Tibial nerve (tissue), 4 donors: ENCODE data around the gene XPOT. TPM values are rescaled to one million over a fixed set of nuclear protein-coding genes. Genes with fewer than 3 reads are reported as not detected.

Experiments
- DNase-seq, 2 donors: peaks; one replicate each; pipeline ENCODE4 v3.0.0-alpha.2; 2019; ENCODE audit warnings: low spot score in 2 of 2
- H3K27ac ChIP-seq, 4 donors: fragments of 200-600 bp; sonication (generic) in 3 of 4; one replicate each; pipeline ENCODE4 v1.5.1; 2017 to 2019; ENCODE audit warnings: mild to moderate bottlenecking in 1 of 4
- H3K27me3 ChIP-seq, 2 donors: fragments of 200-600 bp; sonication (generic) in 1 of 2; one replicate each; pipeline versions ENCODE4 v1.5.1 to v1.6.0; 2017 to 2019
- H3K36me3 ChIP-seq, 3 donors: fragments of 200-600 bp; sonication (generic); one replicate each; pipeline ENCODE4 v1.5.1; 2018 to 2019
- H3K4me1 ChIP-seq, 4 donors: fragments of 200-600 bp; sonication (generic) in 3 of 4; one replicate each; pipeline ENCODE4 v1.5.1; 2017 to 2019
- H3K4me3 ChIP-seq, 4 donors: fragments of 200-600 bp; sonication (generic) in 3 of 4; one replicate each; pipeline ENCODE4 v1.5.1; 2017 to 2019; ENCODE audit warnings: mild to moderate bottlenecking in 1 of 4, moderate library complexity in 1 of 4
- H3K9me3 ChIP-seq, 4 donors: fragments of 200-600 bp; sonication (generic) in 3 of 4; one replicate each; pipeline ENCODE4 v1.5.1; 2017 to 2019
- CTCF ChIP-seq, 5 experiments: fragments of 200-600 bp in 3 of 5; fragments of 450-650 bp in 2 of 5; sonication (generic) in 3 of 5; IDR thresholded peaks; one replicate each; pipeline ENCODE4 v1.5.1; 2016 to 2019; ENCODE audit warnings: antibody characterized with exemption in 5 of 5, mild to moderate bottlenecking in 3 of 5, moderate library complexity in 2 of 5
- EP300 ChIP-seq, 2 donors: sonication (generic); formaldehyde crosslinking; IDR thresholded peaks; one replicate each; pipeline ENCODE4 v1.6.1; 2017; ENCODE audit warnings: antibody characterized with exemption in 2 of 2, mild to moderate bottlenecking in 1 of 2
- POLR2A ChIP-seq, 2 donors: fragments of 450-650 bp; IDR thresholded peaks; one replicate each; pipeline ENCODE4 v1.6.1; 2017; ENCODE audit warnings: antibody characterized with exemption in 2 of 2, mild to moderate bottlenecking in 2 of 2, moderate library complexity in 2 of 2
- WGBS, 2 donors: methylation state at CpG; one replicate each; pipeline ENCODE4 v1.1.5; 2018; 5-methylcytosine and 5-hydroxymethylcytosine counted together
- total RNA-seq, 4 donors: library from RNA; depleted of rRNA; stranded (reverse); fragments of >200 nt; gene quantifications; one replicate each; pipeline ENCODE4 v1.1.0, GENCODE V29; 2016

The XPOT gene
- total RNA-seq, 4 donors from 2014 or later = 42.6 to 53.3 (median 45.3) TPM

- DNase-seq = no peak
- peaks cover 0 to 67% (median 10%) of the 10 kb centered on the region in 3 donors for H3K36me3 ChIP-seq
- peaks cover 0 to 19% (median 4%) of the 10 kb centered on the region in 4 donors for H3K9me3 ChIP-seq
- H3K4me1 ChIP-seq = peaks cover 0 to 4% (median 0%) of the 10 kb centered on the region in 4 donors
- 99 to 100% methylated on average over 2 of the region's 2 CpGs for WGBS, 2 donors
- TF ChIP-seq CTCF (IDR thresholded peaks at IDR 0.05) = no peak
- TF ChIP-seq EP300 (IDR thresholded peaks at IDR 0.05) = no peak
- no peak for TF ChIP-seq POLR2A (IDR thresholded peaks at IDR 0.05)
- H3K27ac ChIP-seq = no peak overlapping the region
- H3K27me3 ChIP-seq = no peaks in the 10 kb centered on the region
- H3K4me3 ChIP-seq = no peak overlapping the region
Observed at GRCh38 chr12:64476844-64477243, 72.7 kb downstream of the XPOT start.

- H3K4me1 ChIP-seq = peaks cover 0 to 4% (median 0%) of the 10 kb centered on the region in 4 donors
- H3K9me3 ChIP-seq = peaks cover 0 to 19% (median 4%) of the 10 kb centered on the region in 4 donors
- DNase-seq = no peak
- H3K27me3 ChIP-seq = no peaks in the 10 kb centered on the region
- TF ChIP-seq CTCF (IDR thresholded peaks at IDR 0.05) = no peak
- no peak for TF ChIP-seq POLR2A (IDR thresholded peaks at IDR 0.05)
- no peak for TF ChIP-seq EP300 (IDR thresholded peaks at IDR 0.05)
- no peak overlapping the region for H3K4me3 ChIP-seq
- H3K36me3 ChIP-seq = peaks cover 0 to 73% (median 10%) of the 10 kb centered on the region in 3 donors
- H3K27ac ChIP-seq = no peak overlapping the region
Observed at GRCh38 chr12:64478661-64479060, 74.5 kb downstream of the XPOT start.

GRCh38 chr12:64480148-64480547 lies 76.0 kb downstream of the XPOT start:
- Histone ChIP-seq H3K27me3 (no peaks in the 10 kb centered on the region), H3K36me3 (peaks cover 0 to 67% (median 8%) of the 10 kb centered on the region in 3 donors), H3K9me3 (peaks cover 0 to 19% (median 4%) of the 10 kb centered on the region in 4 donors), H3K4me1 (no peaks in the 10 kb centered on the region), H3K4me3 (no peak overlapping the region), H3K27ac (no peak overlapping the region)
- no peak for TF ChIP-seq EP300 (IDR thresholded peaks at IDR 0.05)
- no peak for TF ChIP-seq POLR2A (IDR thresholded peaks at IDR 0.05)
- no peak for TF ChIP-seq CTCF (IDR thresholded peaks at IDR 0.05)
- 46 to 64% methylated on average over 1 of the region's 1 CpG for WGBS, 2 donors
- DNase-seq = no peak

GRCh38 chr12:64486657-64487056 lies 82.5 kb downstream of the XPOT start:
- H3K4me3 ChIP-seq = no peak overlapping the region
- WGBS, 2 donors = 96 to 98% methylated on average over 3 of the region's 3 CpGs
- no peak for DNase-seq
- H3K27ac ChIP-seq = no peak overlapping the region
- TF ChIP-seq CTCF (IDR thresholded peaks at IDR 0.05) = no peak
- TF ChIP-seq POLR2A (IDR thresholded peaks at IDR 0.05) = no peak
- no peak for TF ChIP-seq EP300 (IDR thresholded peaks at IDR 0.05)
- no peaks in the 10 kb centered on the region for H3K27me3 ChIP-seq
- H3K4me1 ChIP-seq = no peaks in the 10 kb centered on the region
- H3K9me3 ChIP-seq = no peaks in the 10 kb centered on the region
- H3K36me3 ChIP-seq = peaks cover 2 to 88% (median 8%) of the 10 kb centered on the region in 3 donors

GRCh38 chr12:64491718-64492117 lies 87.5 kb downstream of the XPOT start:
- no peak overlapping the region for H3K27ac ChIP-seq
- TF ChIP-seq CTCF (IDR thresholded peaks at IDR 0.05) (no peak), EP300 (IDR thresholded peaks at IDR 0.05) (no peak), POLR2A (IDR thresholded peaks at IDR 0.05) (no peak)
- H3K4me1 ChIP-seq = no peaks in the 10 kb centered on the region
- H3K4me3 ChIP-seq = no peak overlapping the region
- WGBS, 2 donors = 91 to 94% methylated on average over 1 of the region's 1 CpG
- no peaks in the 10 kb centered on the region for H3K27me3 ChIP-seq
- H3K9me3 ChIP-seq = no peaks in the 10 kb centered on the region
- no peak for DNase-seq
- H3K36me3 ChIP-seq = peaks cover under 1 to 96% (median 2%) of the 10 kb centered on the region in 3 donors
